HG03175 (cell line): ENCODE results near the gene PNPLA8.
"Not testable (repeated sequence)": the region's sequence is repeated elsewhere in the genome, so short reads cannot be mapped to it uniquely, and the experiment has no call there.

Experiments
- ATAC-seq: cut with Tn5 transposase; IDR thresholded peaks from one replicate; pipeline ENCODE4 v1.9.1; 2021; ENCODE audit warnings: mild to moderate bottlenecking, moderate library complexity; ENCODE audit not compliant: unreplicated experiment

PNPLA8 gene, protein sequence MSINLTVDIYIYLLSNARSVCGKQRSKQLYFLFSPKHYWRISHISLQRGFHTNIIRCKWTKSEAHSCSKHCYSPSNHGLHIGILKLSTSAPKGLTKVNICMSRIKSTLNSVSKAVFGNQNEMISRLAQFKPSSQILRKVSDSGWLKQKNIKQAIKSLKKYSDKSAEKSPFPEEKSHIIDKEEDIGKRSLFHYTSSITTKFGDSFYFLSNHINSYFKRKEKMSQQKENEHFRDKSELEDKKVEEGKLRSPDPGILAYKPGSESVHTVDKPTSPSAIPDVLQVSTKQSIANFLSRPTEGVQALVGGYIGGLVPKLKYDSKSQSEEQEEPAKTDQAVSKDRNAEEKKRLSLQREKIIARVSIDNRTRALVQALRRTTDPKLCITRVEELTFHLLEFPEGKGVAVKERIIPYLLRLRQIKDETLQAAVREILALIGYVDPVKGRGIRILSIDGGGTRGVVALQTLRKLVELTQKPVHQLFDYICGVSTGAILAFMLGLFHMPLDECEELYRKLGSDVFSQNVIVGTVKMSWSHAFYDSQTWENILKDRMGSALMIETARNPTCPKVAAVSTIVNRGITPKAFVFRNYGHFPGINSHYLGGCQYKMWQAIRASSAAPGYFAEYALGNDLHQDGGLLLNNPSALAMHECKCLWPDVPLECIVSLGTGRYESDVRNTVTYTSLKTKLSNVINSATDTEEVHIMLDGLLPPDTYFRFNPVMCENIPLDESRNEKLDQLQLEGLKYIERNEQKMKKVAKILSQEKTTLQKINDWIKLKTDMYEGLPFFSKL

DNA sequence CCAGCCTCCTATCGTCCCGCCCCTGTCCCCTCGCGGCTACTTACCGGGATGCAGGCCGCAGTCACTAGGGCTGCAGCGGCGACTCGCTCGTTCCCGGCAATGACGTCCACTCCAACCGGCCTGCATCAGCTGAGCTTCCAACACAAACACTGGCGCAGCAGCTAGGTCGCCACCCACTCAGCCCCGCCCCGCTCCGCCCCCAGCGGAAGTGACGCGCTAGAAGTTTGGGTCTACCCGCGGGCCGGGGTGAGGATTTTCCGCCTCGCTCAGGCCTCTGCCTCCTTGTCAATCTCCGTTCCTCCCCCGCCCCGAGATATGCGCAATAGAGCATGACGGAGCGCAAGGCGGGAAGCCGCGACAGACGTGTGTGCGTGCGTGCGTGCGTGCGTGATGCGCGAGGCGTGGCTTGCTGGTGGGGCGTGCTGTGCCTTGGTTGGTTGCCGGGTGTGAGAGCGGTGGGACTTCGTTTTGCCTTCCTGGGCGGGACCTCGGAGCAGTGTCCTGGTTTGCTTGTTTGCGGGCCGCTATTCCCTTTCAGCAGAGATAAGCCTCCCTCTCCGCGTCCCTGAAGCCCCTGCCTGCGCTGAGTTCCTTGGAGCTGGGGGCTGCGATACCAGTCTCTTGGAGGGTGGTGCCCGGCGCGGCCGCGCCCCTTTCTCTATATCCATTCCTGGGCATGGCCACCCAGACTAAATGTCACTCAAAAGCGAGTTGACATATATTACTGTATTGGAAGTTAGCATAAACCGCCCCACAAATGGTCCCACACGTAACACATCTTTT is at the start of gene PNPLA8:
TSS of gene PNPLA8 (minus strand) at position 151 of the 783 bp plus-strand sequence. CDS start 10,644 bp downstream, outside the sequence.
- ATAC-seq: peak; percentile 94

DNA sequence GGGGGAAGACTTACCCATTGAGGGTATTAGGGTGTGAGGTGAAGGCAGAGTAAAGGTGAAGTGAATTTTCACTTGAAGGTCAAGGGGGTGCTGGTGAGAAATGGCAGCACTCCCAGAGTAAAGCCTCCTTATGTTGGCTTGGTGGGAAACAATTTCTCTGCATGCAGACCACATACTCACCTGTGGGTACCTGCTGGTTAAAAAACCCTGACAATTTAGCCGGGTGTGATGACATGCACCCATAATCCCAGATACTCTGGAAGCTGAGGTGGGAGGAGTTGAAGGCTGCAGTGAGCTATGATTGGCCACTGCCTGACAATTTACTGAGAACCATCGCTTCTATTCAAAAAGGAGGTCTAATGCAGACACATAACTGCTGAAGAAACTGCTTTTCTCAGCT is 49.2 kb upstream of the PNPLA8 start:
- no peak for ATAC-seq

DNA sequence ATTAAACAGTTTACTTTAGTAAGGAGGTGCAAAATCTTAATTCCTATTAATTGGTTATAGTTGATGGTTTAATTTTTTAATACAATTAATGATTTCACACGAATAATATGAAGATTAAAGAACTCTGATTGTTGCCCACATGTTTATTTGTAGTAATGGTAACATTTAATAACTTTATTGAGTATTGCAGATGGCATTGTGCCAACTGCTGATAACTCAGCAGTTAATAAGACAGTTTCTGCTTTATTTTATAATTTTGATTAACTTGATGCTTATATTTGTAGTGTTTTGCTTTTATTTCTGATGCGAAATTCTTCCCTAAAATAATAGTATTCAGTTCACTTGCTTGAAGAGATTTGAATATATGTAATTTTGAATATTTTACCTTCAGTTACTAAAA is 46.5 kb upstream of the PNPLA8 start:
- no peak for ATAC-seq

DNA sequence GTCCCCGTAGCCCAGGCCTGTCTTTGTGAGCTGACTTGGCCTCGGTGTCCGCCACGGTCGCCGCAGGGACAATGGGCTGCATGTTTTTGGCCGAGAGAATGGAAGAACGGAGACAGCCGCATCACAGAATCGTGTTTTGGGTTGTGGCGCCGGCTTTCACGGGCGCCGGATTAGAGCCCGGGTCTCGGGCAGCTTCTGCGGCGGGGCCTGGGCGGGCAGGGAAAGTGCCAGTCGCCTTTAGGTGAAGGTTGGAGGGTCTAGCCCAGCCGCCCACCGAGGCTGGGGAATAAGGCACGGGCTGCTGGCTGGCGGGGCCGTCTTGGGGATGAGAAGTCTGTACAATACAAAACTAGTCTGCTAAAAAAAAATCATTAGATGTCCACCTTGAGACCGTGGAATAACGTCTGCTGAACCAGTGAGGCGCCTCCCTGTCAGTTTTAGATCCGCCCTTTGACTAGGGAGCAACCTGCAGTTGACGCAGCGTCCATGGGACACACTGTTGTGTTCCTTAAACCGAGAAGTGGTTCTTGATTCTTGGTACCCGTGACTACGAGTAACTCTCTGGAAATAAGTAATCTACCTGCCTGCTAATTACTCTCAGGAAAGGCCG is 44.3 kb upstream of the PNPLA8 start:
- peak; percentile 17 for ATAC-seq

DNA sequence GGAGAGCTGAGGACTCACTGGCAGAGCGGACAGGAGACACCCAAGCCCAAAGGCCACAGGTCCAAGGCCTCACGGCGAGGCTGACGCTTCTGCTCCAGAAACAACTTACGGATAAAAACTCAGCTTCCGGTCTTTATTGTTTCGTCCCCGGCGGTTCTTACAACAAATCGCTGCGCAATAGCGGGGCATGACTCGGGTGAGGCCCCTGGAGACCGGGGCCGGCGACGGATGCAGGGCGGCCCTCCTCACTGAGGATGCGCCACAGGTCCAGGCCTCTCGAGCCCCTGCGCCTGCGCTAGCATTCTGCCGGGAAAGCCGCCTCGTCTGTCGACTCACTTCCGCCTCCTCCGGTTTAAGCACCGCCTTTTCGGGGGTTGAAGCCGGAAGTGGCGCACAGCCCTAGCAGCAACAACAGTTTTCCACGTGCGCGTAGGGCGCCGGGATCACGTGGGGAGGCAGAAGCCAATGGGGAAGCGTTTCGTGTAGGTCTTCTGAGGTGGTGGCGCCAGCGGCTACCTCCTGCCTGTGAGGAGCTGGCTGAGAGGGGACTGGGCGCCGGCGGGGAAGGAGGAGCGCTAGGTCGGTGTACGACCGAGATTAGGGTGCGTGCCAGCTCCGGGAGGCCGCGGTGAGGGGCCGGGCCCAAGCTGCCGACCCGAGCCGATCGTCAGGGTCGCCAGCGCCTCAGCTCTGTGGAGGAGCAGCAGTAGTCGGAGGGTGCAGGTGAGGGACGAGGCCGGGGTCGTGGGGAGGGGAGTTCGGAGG is 43.6 kb upstream of the PNPLA8 start, which contains the start of the genes DNAJB9 and THAP5:
TSS of gene DNAJB9 (plus strand) at position 494 of the 765 bp plus-strand sequence. CDS start 1,853 bp downstream, outside the sequence.
TSS of gene THAP5 (minus strand) at position 326 of the 765 bp plus-strand sequence. CDS start at position 189, 137 bp downstream.
- ATAC-seq: peak; percentile 92

DNA sequence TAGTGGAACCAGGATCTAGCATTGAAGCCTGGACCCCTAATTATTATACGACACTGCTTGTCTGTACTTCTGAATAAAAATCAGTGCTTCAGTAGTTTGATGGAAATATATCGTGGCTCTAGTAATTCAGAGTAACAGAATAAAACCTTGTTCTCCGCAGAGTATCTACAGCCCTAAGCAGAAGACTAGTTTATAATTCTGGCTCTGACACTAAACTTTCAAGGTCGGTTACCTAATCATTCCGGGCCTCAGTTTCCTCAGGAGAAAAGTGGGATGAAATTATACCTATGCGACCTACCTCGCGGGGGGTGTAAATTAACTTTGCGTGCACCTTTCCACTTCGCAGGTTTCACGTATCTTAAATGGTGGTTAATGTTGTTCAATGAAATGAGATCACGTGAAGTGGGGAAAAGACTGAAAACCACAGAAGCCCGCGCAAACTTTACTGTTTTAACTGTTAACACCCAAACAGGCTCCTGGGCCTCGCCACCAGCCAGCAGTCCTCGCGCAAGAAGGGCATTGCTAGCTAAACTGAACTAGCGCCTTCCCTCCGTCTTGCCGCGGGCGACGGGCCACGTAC is 43.0 kb upstream of the PNPLA8 start:
- no peak for ATAC-seq

DNA sequence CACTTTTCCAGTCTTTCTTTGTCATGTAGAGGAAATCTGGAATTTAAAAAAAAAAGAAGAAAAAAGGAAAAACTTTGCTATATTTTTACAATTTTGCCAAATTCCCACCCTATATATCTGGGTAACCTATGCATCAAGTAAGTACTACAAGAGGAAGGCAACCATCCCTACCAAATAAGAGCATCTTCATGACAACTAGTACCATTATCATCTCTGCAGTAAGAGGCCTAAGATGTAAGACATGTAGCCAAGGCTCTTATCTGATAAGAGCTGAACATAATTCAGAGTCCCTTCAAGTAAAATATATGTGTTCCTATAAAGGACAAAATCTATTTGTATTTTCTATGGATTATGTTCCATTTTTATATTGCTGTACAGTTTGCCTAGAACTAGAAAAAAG is 40.1 kb upstream of the PNPLA8 start:
- no peak for ATAC-seq

DNA sequence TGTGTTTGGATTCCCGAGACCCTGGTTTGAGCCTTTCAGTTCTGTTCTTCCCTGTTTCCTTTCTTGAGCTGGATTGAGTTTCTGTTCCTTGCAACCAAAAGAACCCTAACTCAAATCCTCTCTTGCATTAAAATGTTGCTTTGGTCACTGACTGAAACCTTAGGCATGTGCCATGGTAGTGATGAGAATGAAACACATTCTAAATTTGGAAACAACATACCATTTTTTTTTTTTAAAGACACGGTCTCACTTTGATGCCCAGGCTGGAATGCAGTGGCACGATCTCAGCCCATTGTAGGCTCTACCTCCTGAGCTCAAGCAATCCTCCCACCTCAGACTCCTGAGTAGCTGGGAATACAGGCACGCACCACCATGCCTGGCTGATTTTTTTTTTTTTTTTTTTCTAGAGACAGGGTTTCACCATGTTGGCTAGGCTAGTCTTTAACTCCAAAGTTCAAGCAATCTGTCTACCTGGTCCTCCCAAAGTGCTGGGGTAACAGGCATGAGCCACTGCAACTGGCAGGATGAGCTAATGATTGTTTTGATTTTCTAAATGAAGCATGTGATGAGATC is 35.2 kb upstream of the PNPLA8 start:
- ATAC-seq: no peak

DNA sequence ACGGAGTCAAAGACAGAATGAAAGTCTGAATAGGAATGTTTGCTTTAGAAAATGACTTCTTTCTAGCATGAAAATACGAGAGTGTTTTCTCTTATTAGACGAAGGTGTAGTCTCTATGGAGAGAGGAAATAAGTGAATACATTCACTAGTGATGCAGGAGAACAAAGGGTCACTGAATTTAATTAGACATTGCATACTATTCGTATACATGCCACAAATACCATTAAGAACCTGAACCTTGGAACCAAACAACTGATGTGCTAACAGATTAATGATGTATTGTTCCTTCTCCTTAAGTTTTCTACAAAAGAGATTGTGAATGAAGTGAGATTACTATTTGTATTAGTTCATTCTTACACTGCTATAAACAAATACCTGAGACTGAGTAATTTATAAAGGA is 33.3 kb upstream of the PNPLA8 start:
- ATAC-seq: no peak

DNA sequence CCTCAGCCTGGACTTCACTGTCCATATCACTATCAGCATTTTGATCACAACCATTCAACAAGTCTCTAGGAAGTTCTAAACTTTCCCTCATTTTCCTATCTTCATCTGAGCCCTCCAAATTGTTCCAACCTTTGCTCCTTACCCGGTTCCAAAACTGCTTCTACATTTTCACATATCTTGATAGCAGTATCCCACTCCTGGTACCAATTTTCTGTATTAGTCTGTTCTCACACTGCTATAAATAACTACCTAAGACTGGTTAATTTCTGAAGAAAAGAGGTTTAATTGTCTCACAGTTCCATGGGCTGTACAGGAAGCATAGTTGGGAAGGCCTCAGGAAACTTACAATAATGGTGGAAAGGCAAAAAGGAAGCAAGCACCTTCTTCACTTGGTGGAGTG is 31.7 kb upstream of the PNPLA8 start:
- no peak for ATAC-seq

DNA sequence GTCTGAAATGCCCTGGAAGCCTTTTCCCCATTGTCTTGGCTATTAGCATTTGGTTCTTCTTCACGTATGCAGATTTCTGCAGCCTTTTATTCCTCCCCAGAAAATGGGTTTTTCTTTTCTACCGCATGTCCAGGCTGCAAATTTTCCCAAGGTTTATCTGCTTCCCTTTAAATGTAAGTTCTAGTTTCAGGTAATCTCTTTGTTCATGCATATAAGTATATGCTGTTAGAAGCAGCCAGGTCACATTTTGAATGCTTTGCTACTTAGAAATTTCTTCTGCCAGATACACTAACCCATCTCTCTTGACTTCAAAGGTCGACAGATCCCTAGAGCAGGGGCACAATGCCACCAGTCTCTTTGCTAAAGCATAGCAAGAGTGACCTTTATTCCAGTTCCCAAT is 31.3 kb upstream of the PNPLA8 start:
- ATAC-seq: no peak

DNA sequence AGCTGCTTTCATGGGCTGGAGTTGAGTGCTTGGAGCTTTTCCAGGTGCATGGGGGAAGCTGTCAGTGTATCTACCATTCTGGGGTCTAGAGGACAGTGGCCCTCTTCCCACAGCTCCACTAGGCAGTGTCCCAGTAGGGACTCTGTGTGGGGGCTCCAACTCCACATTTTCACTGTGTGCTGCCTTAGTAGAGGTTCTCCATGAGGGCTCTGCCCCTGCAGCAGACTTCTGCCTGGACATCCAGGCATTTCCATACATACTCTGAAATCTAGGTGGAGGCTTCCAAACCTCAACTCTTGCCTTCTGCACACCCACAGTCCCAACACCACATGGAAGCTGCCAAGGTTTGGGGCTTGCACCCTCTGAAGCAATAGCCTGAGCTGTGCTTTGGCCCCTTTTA is 30.7 kb upstream of the PNPLA8 start:
- ATAC-seq: not testable (repeated sequence)

DNA sequence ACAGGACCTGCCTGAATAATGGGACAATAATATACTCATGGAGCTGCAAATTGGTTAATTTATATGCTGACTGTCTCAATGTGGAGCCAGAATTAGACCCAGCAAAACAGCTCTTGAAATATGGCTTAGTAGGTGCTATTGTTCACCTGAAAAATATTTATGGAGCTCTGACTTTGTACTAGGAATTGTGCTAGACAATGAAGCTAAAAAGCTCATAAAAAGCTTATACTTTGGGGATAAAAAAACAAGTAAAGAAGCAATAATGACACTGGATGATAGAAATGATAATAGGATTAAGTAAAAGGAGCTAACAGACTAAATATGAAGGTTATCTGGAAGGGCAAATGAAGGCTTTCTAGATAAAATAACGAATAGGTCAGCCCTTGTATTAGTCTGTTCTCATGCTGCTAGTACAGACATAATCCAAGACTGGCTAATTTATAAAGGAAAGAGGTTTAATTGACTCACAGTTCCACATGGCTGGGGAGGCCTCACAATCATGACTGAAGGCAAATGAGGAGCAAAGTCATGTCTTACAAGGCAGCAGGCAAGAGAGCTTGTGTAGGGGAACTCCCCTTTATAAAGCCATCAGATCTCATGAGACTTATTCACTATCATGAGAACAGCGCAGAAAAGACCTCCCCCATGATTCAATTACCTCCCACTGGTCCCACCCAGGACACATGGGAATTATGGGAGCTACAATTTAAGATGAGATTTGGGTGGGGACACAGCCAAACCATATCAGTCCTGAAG is 22.4 kb upstream of the PNPLA8 start:
- ATAC-seq: not testable (repeated sequence)

DNA sequence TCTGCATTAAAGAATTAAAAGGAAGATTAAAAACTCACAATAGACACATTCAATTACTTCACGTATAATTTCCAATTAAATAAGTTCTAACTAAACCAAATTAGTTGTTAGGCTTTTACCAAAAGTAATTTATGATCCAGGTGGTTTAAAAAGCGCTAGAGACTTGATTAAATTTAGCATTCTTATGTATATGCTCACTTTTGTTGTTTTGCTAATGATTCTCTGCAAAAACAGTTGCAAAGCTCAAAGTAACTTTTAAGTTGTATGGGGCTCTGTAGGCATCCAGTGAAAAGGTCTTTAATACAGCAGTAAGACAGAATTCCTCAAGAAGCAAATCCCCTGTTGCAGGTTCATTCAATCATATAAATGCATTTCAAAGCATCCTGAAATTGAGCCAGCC is 15.5 kb upstream of the PNPLA8 start:
- ATAC-seq: no peak

DNA sequence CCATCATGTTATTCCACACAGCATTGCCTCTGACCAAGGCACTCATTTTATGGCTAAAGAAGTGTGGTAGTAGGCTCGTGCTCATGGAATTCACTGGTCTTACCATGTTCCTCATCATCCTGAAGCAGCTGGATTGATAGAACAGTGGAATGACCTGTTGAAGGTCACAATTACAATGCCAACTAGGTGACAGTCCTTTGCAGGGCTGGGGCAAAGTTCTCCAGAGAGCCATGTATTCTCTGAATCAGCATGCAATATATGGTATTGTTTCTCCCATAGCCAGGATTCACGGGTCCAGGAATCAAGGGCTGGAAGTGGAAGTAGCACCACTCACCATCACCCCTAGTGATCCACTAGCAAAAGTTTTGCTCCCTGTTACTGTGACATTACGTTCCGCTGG is 12.8 kb upstream of the PNPLA8 start:
- not testable (repeated sequence) for ATAC-seq

DNA sequence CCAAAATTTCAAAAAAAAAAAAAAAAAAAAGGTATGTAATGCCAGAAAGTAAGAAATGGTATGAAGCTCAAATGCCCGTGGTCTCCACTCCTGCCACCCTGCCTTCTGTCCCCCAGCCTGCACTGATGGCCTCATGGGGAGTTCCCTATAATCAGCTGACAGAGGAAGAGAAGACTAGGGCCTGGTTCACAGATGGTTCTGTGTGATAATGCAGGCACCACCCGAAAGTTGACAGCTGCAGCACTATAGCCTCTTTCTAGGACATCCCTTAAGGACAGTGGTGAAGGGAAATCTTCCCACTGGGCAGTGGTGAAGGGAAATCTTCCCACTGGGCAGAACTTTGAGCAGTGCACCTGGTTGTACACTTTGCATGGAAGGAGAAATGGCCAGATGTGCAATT is 12.3 kb upstream of the PNPLA8 start:
- not testable (repeated sequence) for ATAC-seq

DNA sequence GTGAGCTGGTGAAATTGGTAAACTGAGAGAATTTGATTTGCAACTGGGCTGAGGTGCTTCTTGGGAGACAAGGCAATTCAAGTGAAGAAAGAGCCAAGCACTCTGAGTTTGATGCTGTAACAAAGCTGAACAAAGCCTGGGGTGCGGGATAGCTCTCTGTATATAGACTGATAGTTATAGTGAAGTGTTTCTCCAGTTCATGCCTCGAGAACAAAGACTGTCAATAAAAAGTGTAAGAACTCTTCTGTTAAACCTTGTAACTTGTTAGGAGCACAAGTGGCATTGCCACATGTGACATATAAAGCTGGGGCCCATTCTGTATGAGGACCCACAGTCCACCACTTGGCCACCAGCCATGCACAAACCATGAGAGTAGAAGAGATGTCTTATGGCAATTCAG is 11.3 kb upstream of the PNPLA8 start:
- no peak for ATAC-seq

DNA sequence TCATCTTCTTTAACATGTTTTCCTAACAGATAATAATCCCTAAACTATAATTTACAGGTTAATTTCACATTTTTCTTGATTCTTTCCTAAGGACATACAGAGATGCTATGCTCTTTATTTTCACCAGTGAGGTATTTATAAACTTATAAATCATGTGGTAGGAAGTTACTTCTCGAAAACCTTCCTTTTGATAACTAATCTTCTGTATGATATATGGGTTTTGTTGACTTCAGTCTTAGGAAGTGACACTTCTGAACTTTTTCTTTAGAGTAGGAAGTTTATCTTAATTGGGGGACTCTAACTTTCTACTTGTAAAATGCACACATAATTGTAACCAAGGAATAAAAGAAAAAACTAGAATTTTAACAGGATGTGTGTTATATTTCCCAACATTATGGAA is 9.8 kb upstream of the PNPLA8 start:
- ATAC-seq: no peak
